ENCODE data around the gene ABCC6. TPM values are rescaled to one million over a fixed set of nuclear protein-coding genes. Genes with fewer than 3 reads are reported as not detected.
A peak's percentile ranks its signal among the peaks of the same experiment; 100 is the strongest.

The ABCC6 gene
- total and polyA plus RNA-seq, 2 of the 13 experiments (the other 11 are each of a cell fraction or from before 2014, with no cell fraction given): 82.4 to 105 TPM

- TF ChIP-seq, protein P1, sequence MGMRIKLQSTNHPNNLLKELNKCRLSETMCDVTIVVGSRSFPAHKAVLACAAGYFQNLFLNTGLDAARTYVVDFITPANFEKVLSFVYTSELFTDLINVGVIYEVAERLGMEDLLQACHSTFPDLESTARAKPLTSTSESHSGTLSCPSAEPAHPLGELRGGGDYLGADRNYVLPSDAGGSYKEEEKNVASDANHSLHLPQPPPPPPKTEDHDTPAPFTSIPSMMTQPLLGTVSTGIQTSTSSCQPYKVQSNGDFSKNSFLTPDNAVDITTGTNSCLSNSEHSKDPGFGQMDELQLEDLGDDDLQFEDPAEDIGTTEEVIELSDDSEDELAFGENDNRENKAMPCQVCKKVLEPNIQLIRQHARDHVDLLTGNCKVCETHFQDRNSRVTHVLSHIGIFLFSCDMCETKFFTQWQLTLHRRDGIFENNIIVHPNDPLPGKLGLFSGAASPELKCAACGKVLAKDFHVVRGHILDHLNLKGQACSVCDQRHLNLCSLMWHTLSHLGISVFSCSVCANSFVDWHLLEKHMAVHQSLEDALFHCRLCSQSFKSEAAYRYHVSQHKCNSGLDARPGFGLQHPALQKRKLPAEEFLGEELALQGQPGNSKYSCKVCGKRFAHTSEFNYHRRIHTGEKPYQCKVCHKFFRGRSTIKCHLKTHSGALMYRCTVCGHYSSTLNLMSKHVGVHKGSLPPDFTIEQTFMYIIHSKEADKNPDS (CRISPR knock-in tag; IDR thresholded peaks at IDR 0.05): 0 out of 2 replicates have a peak, but pooled peaks have one; percentile 3
- TF ChIP-seq CENPT (CRISPR knock-in tag; IDR thresholded peaks at IDR 0.05; ENCODE audit: low read depth): no peak
- TF ChIP-seq HOXD1 (CRISPR knock-in tag; IDR thresholded peaks at IDR 0.05): 0 out of 2 replicates have a peak, but pooled peaks have one; percentile 9
- TF ChIP-seq KDM6A (CRISPR knock-in tag; IDR thresholded peaks at IDR 0.05; ENCODE audit: low read depth): no peak
- no peak for TF ChIP-seq PLRG1 (conservative IDR thresholded peaks at IDR 0.05)
- TF ChIP-seq, protein P2, sequence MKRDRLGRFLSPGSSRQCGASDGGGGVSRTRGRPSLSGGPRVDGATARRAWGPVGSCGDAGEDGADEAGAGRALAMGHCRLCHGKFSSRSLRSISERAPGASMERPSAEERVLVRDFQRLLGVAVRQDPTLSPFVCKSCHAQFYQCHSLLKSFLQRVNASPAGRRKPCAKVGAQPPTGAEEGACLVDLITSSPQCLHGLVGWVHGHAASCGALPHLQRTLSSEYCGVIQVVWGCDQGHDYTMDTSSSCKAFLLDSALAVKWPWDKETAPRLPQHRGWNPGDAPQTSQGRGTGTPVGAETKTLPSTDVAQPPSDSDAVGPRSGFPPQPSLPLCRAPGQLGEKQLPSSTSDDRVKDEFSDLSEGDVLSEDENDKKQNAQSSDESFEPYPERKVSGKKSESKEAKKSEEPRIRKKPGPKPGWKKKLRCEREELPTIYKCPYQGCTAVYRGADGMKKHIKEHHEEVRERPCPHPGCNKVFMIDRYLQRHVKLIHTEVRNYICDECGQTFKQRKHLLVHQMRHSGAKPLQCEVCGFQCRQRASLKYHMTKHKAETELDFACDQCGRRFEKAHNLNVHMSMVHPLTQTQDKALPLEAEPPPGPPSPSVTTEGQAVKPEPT (CRISPR knock-in tag; IDR thresholded peaks at IDR 0.05; ENCODE audit: low read depth): no peak
- TF ChIP-seq ZBTB44 (CRISPR knock-in tag; IDR thresholded peaks at IDR 0.05): no peak
- TF ChIP-seq ZFP91 (CRISPR knock-in tag; IDR thresholded peaks at IDR 0.05; ENCODE audit: borderline replicate concordance): peak; percentile 0
- TF ChIP-seq ZNF264 (CRISPR knock-in tag; IDR thresholded peaks at IDR 0.05): no peak
- TF ChIP-seq SIX4 (CRISPR knock-in tag; IDR thresholded peaks at IDR 0.05): no peak
- TF ChIP-seq, protein P3, sequence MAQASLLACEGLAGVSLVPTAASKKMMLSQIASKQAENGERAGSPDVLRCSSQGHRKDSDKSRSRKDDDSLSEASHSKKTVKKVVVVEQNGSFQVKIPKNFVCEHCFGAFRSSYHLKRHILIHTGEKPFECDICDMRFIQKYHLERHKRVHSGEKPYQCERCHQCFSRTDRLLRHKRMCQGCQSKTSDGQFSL (CRISPR knock-in tag; IDR thresholded peaks at IDR 0.05): no peak
- TF ChIP-seq ZNF335 (CRISPR knock-in tag; IDR thresholded peaks at IDR 0.05): no peak
- no peak; the same call in 1 of the 2 replicates for TF ChIP-seq NFE2 (CRISPR knock-in tag; IDR thresholded peaks at IDR 0.05)
- TF ChIP-seq ZFP82 (CRISPR knock-in tag; IDR thresholded peaks at IDR 0.05; ENCODE audit: borderline replicate concordance): no peak
- TF ChIP-seq, protein P4, sequence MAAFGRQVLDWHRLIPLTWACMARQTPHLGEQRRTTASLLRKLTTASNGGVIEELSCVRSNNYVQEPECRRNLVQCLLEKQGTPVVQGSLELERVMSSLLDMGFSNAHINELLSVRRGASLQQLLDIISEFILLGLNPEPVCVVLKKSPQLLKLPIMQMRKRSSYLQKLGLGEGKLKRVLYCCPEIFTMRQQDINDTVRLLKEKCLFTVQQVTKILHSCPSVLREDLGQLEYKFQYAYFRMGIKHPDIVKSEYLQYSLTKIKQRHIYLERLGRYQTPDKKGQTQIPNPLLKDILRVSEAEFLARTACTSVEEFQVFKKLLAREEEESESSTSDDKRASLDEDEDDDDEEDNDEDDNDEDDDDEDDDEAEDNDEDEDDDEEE (CRISPR knock-in tag; IDR thresholded peaks at IDR 0.05): no peak
- TF ChIP-seq ZSCAN12 (CRISPR knock-in tag; IDR thresholded peaks at IDR 0.05): no peak
- TF ChIP-seq AGO1 (IDR thresholded peaks at IDR 0.05; ENCODE audit: low read depth, low read length, poor library complexity, severe bottlenecking): peak; percentile 95
- TF ChIP-seq RFXAP (CRISPR knock-in tag; IDR thresholded peaks at IDR 0.05; ENCODE audit: borderline replicate concordance): no peak
- TF ChIP-seq ATF1 (CRISPR knock-in tag; IDR thresholded peaks at IDR 0.05): no peak
- TF ChIP-seq JDP2 (CRISPR knock-in tag; IDR thresholded peaks at IDR 0.05; ENCODE audit: borderline replicate concordance): no peak
These were observed 76.6 kb downstream of the ABCC6 start (continued) for GRCh38 chr16:16146380-16147315.

All from HepG2 (cell line).